ENCODE measurements around the gene LTBP2.

The LTBP2 gene

GRCh38 chr14:74567646-74568379, 44.2 kb downstream of the LTBP2 start:
- no peaks in the 10 kb centered on the region for H3K27me3 ChIP-seq (ENCODE audit: insufficient read depth, low read length)
- H3K9me3 ChIP-seq (ENCODE audit: low read length): no peaks in the 10 kb centered on the region
- H2AFZ ChIP-seq (ENCODE audit: low read depth, low read length): no peak overlapping the region
- H3K4me3 ChIP-seq (ENCODE audit: low read length): no peak overlapping the region
- no peaks in the 10 kb centered on the region for H3K36me3 ChIP-seq (ENCODE audit: insufficient read depth, low read length)
- peaks cover 14% of the 10 kb centered on the region for H3K4me1 ChIP-seq (ENCODE audit: insufficient read depth, low read length)

- no peaks in the 10 kb centered on the region for H3K27me3 ChIP-seq (ENCODE audit: insufficient read depth, low read length)
- H3K4me3 ChIP-seq (ENCODE audit: low read length): no peak overlapping the region
- no peaks in the 10 kb centered on the region for H3K36me3 ChIP-seq (ENCODE audit: insufficient read depth, low read length)
- H3K9me3 ChIP-seq (ENCODE audit: low read length): no peaks in the 10 kb centered on the region
- peaks cover 12% of the 10 kb centered on the region for H3K4me1 ChIP-seq (ENCODE audit: insufficient read depth, low read length)
- no peak overlapping the region for H2AFZ ChIP-seq (ENCODE audit: low read depth, low read length)
These were observed 44.8 kb downstream of the LTBP2 start for GRCh38 chr14:74567219-74567618.

- H3K4me1 ChIP-seq (ENCODE audit: insufficient read depth, low read length): peaks cover 6% of the 10 kb centered on the region
- no peak overlapping the region for H2AFZ ChIP-seq (ENCODE audit: low read depth, low read length)
- no peaks in the 10 kb centered on the region for H3K27me3 ChIP-seq (ENCODE audit: insufficient read depth, low read length)
- no peak overlapping the region for H3K4me3 ChIP-seq (ENCODE audit: low read length)
- H3K36me3 ChIP-seq (ENCODE audit: insufficient read depth, low read length): no peaks in the 10 kb centered on the region
- H3K9me3 ChIP-seq (ENCODE audit: low read length): no peaks in the 10 kb centered on the region
These were observed 45.6 kb downstream of the LTBP2 start for GRCh38 chr14:74566174-74567141.

- Histone ChIP-seq H3K9me3 (ENCODE audit: low read length) (no peaks in the 10 kb centered on the region), H3K27me3 (ENCODE audit: insufficient read depth, low read length) (no peaks in the 10 kb centered on the region), H3K4me1 (ENCODE audit: insufficient read depth, low read length) (no peaks in the 10 kb centered on the region), H3K36me3 (ENCODE audit: insufficient read depth, low read length) (no peaks in the 10 kb centered on the region), H3K4me3 (ENCODE audit: low read length) (no peak overlapping the region), H2AFZ (ENCODE audit: low read depth, low read length) (no peak overlapping the region)
These were observed 48.4 kb downstream of the LTBP2 start for GRCh38 chr14:74563586-74564159.

- no peaks in the 10 kb centered on the region for H3K4me1 ChIP-seq (ENCODE audit: insufficient read depth, low read length)
- H3K9me3 ChIP-seq (ENCODE audit: low read length): no peaks in the 10 kb centered on the region
- H2AFZ ChIP-seq (ENCODE audit: low read depth, low read length): no peak overlapping the region
- H3K4me3 ChIP-seq (ENCODE audit: low read length): no peak overlapping the region
- no peaks in the 10 kb centered on the region for H3K27me3 ChIP-seq (ENCODE audit: insufficient read depth, low read length)
- H3K36me3 ChIP-seq (ENCODE audit: insufficient read depth, low read length): no peaks in the 10 kb centered on the region
These were observed 48.8 kb downstream of the LTBP2 start for GRCh38 chr14:74563233-74563585.

- Histone ChIP-seq H3K4me1 (ENCODE audit: insufficient read depth, low read length) (no peaks in the 10 kb centered on the region), H3K27me3 (ENCODE audit: insufficient read depth, low read length) (no peaks in the 10 kb centered on the region), H3K9me3 (ENCODE audit: low read length) (no peaks in the 10 kb centered on the region), H3K4me3 (ENCODE audit: low read length) (no peak overlapping the region), H2AFZ (ENCODE audit: low read depth, low read length) (no peak overlapping the region), H3K36me3 (ENCODE audit: insufficient read depth, low read length) (no peaks in the 10 kb centered on the region)
These were observed 49.4 kb downstream of the LTBP2 start for GRCh38 chr14:74562515-74563232.

GRCh38 chr14:74558655-74559054, 53.4 kb downstream of the LTBP2 start:
- H3K9me3 ChIP-seq (ENCODE audit: low read length): no peaks in the 10 kb centered on the region
- H3K4me3 ChIP-seq (ENCODE audit: low read length): no peak overlapping the region
- no peak overlapping the region for H2AFZ ChIP-seq (ENCODE audit: low read depth, low read length)
- H3K36me3 ChIP-seq (ENCODE audit: insufficient read depth, low read length): no peaks in the 10 kb centered on the region
- no peaks in the 10 kb centered on the region for H3K4me1 ChIP-seq (ENCODE audit: insufficient read depth, low read length)
- H3K27me3 ChIP-seq (ENCODE audit: insufficient read depth, low read length): no peaks in the 10 kb centered on the region

- H3K9me3 ChIP-seq (ENCODE audit: low read length): no peaks in the 10 kb centered on the region
These were observed 54.3 kb downstream of the LTBP2 start for GRCh38 chr14:74557691-74558090.

GRCh38 chr14:74555476-74556050, 56.5 kb downstream of the LTBP2 start:
- Histone ChIP-seq H3K9me3 (ENCODE audit: low read length) (no peaks in the 10 kb centered on the region), H3K4me1 (ENCODE audit: insufficient read depth, low read length) (peaks cover 10% of the 10 kb centered on the region), H3K36me3 (ENCODE audit: insufficient read depth, low read length) (no peaks in the 10 kb centered on the region), H3K4me3 (ENCODE audit: low read length) (no peak overlapping the region), H2AFZ (ENCODE audit: low read depth, low read length) (no peak overlapping the region), H3K27me3 (ENCODE audit: insufficient read depth, low read length) (no peaks in the 10 kb centered on the region)

More at GRCh38 chr14:74557691-74558090, 54.3 kb downstream of the LTBP2 start:
- H3K4me3 ChIP-seq (ENCODE audit: low read length): no peak overlapping the region
- H3K27me3 ChIP-seq (ENCODE audit: insufficient read depth, low read length): no peaks in the 10 kb centered on the region
- no peaks in the 10 kb centered on the region for H3K4me1 ChIP-seq (ENCODE audit: insufficient read depth, low read length)
- no peak overlapping the region for H2AFZ ChIP-seq (ENCODE audit: low read depth, low read length)
- H3K36me3 ChIP-seq (ENCODE audit: insufficient read depth, low read length): no peaks in the 10 kb centered on the region

- Histone ChIP-seq H3K4me1 (ENCODE audit: insufficient read depth, low read length) (peaks cover 10% of the 10 kb centered on the region), H3K9me3 (ENCODE audit: low read length) (no peaks in the 10 kb centered on the region), H2AFZ (ENCODE audit: low read depth, low read length) (no peak overlapping the region), H3K27me3 (ENCODE audit: insufficient read depth, low read length) (no peaks in the 10 kb centered on the region), H3K4me3 (ENCODE audit: low read length) (no peak overlapping the region), H3K36me3 (ENCODE audit: insufficient read depth, low read length) (no peaks in the 10 kb centered on the region)
These were observed 57.2 kb downstream of the LTBP2 start for GRCh38 chr14:74554742-74555362.

GRCh38 chr14:74552623-74553022, 59.4 kb downstream of the LTBP2 start:
- H3K4me1 ChIP-seq (ENCODE audit: insufficient read depth, low read length): peaks cover 10% of the 10 kb centered on the region
- no peaks in the 10 kb centered on the region for H3K27me3 ChIP-seq (ENCODE audit: insufficient read depth, low read length)
- no peaks in the 10 kb centered on the region for H3K9me3 ChIP-seq (ENCODE audit: low read length)
- H3K36me3 ChIP-seq (ENCODE audit: insufficient read depth, low read length): no peaks in the 10 kb centered on the region
- no peak overlapping the region for H2AFZ ChIP-seq (ENCODE audit: low read depth, low read length)
- H3K4me3 ChIP-seq (ENCODE audit: low read length): no peak overlapping the region
